ENCODE data around the gene MYO10.

MYO10 gene

DNA sequence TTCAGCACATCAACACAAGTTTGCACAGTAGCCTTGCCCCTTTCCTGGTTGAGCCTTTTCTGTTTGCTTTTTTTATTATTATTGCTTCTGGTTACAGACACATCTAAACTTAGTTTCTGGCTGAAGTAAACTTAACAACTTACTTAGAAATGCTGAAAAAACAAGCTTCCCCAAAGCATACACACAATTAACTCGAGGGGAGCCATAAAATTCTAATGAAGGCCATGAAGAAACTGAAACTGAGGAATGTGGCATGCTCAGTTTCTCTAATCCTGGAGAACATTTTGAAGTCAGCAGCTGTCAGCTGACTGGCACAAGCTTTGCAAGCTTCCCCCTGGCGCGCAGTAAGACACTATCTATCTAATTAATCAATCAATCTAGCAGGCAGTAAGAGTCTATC, 3.7 kb downstream of the MYO10 start:
- no peak overlapping the region for H3K27ac ChIP-seq (ENCODE audit: low read length)
- H3K4me3 ChIP-seq (ENCODE audit: low read length) = no peak overlapping the region

GRCh38 chr5:16931334-16932110, 4.6 kb downstream of the MYO10 start:
- Histone ChIP-seq H3K79me2 (ENCODE audit: low read length) (no peaks in the 10 kb centered on the region), H2AFZ (ENCODE audit: low read depth, low read length) (no peak overlapping the region), H4K20me1 (ENCODE audit: insufficient read depth, low read length) (no peaks in the 10 kb centered on the region), H3K4me1 (ENCODE audit: low read length) (no peaks in the 10 kb centered on the region), H3K27ac (ENCODE audit: low read length) (no peak overlapping the region), H3K36me3 (replicated peaks; ENCODE audit: low read depth, low read length) (no peaks in the 10 kb centered on the region), H3K9me3 (ENCODE audit: insufficient read depth, low read length) (no peaks in the 10 kb centered on the region), H3K4me2 (ENCODE audit: low read length) (no peak overlapping the region), H3K27me3 (ENCODE audit: low read depth, low read length) (no peaks in the 10 kb centered on the region), H3K9ac (ENCODE audit: low read length) (no peak overlapping the region), H3K4me3 (ENCODE audit: low read length) (no peak overlapping the region)
- TF ChIP-seq EZH2phosphoT487 (IDR thresholded peaks at IDR 0.05; ENCODE audit: low read depth) = no peak
- TF ChIP-seq, protein P1, sequence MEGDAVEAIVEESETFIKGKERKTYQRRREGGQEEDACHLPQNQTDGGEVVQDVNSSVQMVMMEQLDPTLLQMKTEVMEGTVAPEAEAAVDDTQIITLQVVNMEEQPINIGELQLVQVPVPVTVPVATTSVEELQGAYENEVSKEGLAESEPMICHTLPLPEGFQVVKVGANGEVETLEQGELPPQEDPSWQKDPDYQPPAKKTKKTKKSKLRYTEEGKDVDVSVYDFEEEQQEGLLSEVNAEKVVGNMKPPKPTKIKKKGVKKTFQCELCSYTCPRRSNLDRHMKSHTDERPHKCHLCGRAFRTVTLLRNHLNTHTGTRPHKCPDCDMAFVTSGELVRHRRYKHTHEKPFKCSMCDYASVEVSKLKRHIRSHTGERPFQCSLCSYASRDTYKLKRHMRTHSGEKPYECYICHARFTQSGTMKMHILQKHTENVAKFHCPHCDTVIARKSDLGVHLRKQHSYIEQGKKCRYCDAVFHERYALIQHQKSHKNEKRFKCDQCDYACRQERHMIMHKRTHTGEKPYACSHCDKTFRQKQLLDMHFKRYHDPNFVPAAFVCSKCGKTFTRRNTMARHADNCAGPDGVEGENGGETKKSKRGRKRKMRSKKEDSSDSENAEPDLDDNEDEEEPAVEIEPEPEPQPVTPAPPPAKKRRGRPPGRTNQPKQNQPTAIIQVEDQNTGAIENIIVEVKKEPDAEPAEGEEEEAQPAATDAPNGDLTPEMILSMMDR (IDR thresholded peaks at IDR 0.05; ENCODE audit: low read depth, low read length) = no peak

More for the DNA sequence above, 3.7 kb downstream of the MYO10 start:
- no peaks in the 10 kb centered on the region for H3K27me3 ChIP-seq (ENCODE audit: low read depth, low read length)
- no peak overlapping the region for H3K9ac ChIP-seq (ENCODE audit: low read length)
- no peak overlapping the region for H3K4me2 ChIP-seq (ENCODE audit: low read length)
- H3K79me2 ChIP-seq (ENCODE audit: low read length) = no peaks in the 10 kb centered on the region
- no peaks in the 10 kb centered on the region for H3K4me1 ChIP-seq (ENCODE audit: low read length)
- H3K9me3 ChIP-seq (ENCODE audit: insufficient read depth, low read length) = no peaks in the 10 kb centered on the region
- H2AFZ ChIP-seq (ENCODE audit: low read depth, low read length) = no peak overlapping the region
- H3K36me3 ChIP-seq (replicated peaks; ENCODE audit: low read depth, low read length) = no peaks in the 10 kb centered on the region
- H4K20me1 ChIP-seq (ENCODE audit: insufficient read depth, low read length) = no peaks in the 10 kb centered on the region
- no peak for TF ChIP-seq EZH2phosphoT487 (IDR thresholded peaks at IDR 0.05; ENCODE audit: low read depth)
- TF ChIP-seq, protein P1 (IDR thresholded peaks at IDR 0.05; ENCODE audit: low read depth, low read length) = no peak

GRCh38 chr5:16930496-16930895, 5.6 kb downstream of the MYO10 start:
- Histone ChIP-seq H3K4me1 (ENCODE audit: low read length) (no peaks in the 10 kb centered on the region), H2AFZ (ENCODE audit: low read depth, low read length) (no peak overlapping the region), H3K36me3 (replicated peaks; ENCODE audit: low read depth, low read length) (no peaks in the 10 kb centered on the region), H4K20me1 (ENCODE audit: insufficient read depth, low read length) (no peaks in the 10 kb centered on the region), H3K4me2 (ENCODE audit: low read length) (no peak overlapping the region), H3K27ac (ENCODE audit: low read length) (no peak overlapping the region), H3K9ac (ENCODE audit: low read length) (no peak overlapping the region), H3K79me2 (ENCODE audit: low read length) (no peaks in the 10 kb centered on the region), H3K4me3 (ENCODE audit: low read length) (no peak overlapping the region), H3K27me3 (ENCODE audit: low read depth, low read length) (no peaks in the 10 kb centered on the region), H3K9me3 (ENCODE audit: insufficient read depth, low read length) (no peaks in the 10 kb centered on the region)
- TF ChIP-seq, protein P1 (IDR thresholded peaks at IDR 0.05; ENCODE audit: low read depth, low read length) = no peak
- no peak for TF ChIP-seq EZH2phosphoT487 (IDR thresholded peaks at IDR 0.05; ENCODE audit: low read depth)

DNA sequence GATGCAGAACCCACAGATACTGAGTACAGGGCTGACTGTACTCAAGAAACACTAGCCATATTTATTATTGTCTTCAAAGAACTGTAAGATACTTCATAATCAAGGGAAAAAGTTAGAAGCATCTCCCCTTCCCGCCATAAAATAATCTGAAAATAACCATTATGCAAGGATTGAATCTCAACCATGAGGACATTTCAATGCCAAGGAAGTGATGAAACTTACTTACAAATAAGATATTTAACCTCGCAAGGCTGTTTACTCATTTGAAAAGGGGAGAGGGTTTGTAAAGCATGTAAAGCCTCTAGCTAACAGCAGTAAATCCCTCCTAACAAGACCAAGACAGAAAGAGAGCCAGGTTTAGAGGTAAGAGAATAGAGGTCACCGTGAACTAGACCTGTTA, 6.3 kb downstream of the MYO10 start:
- H2AFZ ChIP-seq (ENCODE audit: low read depth, low read length) = no peak overlapping the region
- no peaks in the 10 kb centered on the region for H3K36me3 ChIP-seq (replicated peaks; ENCODE audit: low read depth, low read length)
- TF ChIP-seq, protein P1 (IDR thresholded peaks at IDR 0.05; ENCODE audit: low read depth, low read length) = no peak
- no peak for TF ChIP-seq EZH2phosphoT487 (IDR thresholded peaks at IDR 0.05; ENCODE audit: low read depth)
- no peak overlapping the region for H3K9ac ChIP-seq (ENCODE audit: low read length)
- H3K79me2 ChIP-seq (ENCODE audit: low read length) = no peaks in the 10 kb centered on the region
- no peaks in the 10 kb centered on the region for H3K4me1 ChIP-seq (ENCODE audit: low read length)
- H3K9me3 ChIP-seq (ENCODE audit: insufficient read depth, low read length) = no peaks in the 10 kb centered on the region
- no peaks in the 10 kb centered on the region for H3K27me3 ChIP-seq (ENCODE audit: low read depth, low read length)
- H3K4me3 ChIP-seq (ENCODE audit: low read length) = no peak overlapping the region
- H3K4me2 ChIP-seq (ENCODE audit: low read length) = no peak overlapping the region
- H4K20me1 ChIP-seq (ENCODE audit: insufficient read depth, low read length) = no peaks in the 10 kb centered on the region
- no peak overlapping the region for H3K27ac ChIP-seq (ENCODE audit: low read length)

All from OCI-LY3 (cell line).